ENCODE data around the gene SYNDIG1L. TPM values are rescaled to one million over a fixed set of nuclear protein-coding genes. Genes with fewer than 3 reads are reported as not detected.

Gene SYNDIG1L
- total and polyA plus RNA-seq, 2 donors (not counting 3 experiments of a cell fraction or from before 2014, with no cell fraction given): not detected

DNA sequence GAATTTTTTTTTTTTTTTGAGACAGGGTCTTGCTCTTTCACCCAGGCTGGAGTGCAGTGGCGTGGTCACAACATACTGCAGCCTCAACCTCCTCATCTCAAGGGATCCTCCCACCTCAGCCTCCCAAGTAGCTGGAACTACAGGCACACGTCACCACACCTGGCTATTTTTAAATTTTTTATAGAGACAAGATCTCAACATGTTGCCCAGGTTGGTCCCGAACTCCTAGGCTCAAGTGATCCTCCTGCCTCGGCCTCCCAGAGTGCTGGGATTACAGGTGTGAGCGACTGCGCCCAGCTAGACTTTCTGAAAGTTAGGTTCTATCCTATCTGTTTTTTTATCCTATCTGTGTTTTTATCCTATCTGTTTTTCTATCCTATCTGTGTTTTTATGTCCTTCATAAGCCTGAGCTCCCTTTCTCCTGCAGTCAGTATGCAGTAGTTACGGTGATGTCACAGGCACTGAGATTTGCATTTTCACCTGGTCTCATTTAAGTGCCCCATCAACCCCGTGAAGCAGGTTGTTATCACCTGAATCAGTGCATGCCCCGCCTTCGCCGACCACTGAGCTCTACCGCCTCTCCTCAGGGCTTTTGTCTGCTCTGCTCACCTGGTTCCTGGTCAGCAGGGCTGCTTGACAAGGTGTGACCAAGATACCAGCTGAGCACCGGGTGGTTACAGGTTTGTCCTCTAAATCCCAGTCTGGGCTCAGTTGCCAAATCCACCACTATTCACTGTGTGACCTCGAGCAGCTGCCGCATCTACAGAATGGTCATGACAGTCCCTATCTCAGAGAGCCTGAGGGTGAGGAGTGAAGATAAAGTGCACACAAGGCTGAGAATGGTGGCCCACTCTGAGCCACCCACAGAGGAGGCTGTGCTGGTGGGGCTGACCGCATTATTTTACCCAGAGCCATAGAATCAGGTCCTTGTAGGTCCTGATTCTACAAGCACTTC is 33.1 kb downstream of the SYNDIG1L start:
- CTCF ChIA-PET: interaction anchor here (0.7 kb wide), 1 partner anchor 11 kb away, joined by 3 read pairs; no protein-coding TSS in a partner anchor
- H4K20me1 ChIP-seq (replicated peaks; ENCODE audit: control insufficient read depth, extremely low read depth, insufficient read depth, low read length): no peaks in the 10 kb centered on the region
- DNase-seq (ENCODE audit: low read depth, low spot score) (no peak), FAIRE-seq (no peak)
- dilution Hi-C loops (cut with MboI; ENCODE audit: extremely low pct_ligation_motif_present, low sequenced_read_pairs) (no loop called here), intact Hi-C loops (cut with micrococcal nuclease) (no loop called here)
- POLR2A ChIA-PET: no interaction called here
- no TSS peak for BruUV-seq (replicated peaks)
- no peak overlapping the region for H3K4me2 ChIP-seq (ENCODE audit: insufficient read depth, low read length)
- no peaks in the 10 kb centered on the region for H3K36me3 ChIP-seq (ENCODE audit: control insufficient read depth in 2 of 2, extremely low read depth in 1 of 2, insufficient read depth in 2 of 2, low read length in 2 of 2)
- H3K9me1 ChIP-seq (replicated peaks; ENCODE audit: control insufficient read depth, extremely low read depth, insufficient read depth, low read length): no peaks in the 10 kb centered on the region
- H3K9me3 ChIP-seq (replicated peaks; ENCODE audit: control insufficient read depth, insufficient read depth, low read length): no peaks in the 10 kb centered on the region
- no peaks in the 10 kb centered on the region for H3K79me2 ChIP-seq (ENCODE audit: control insufficient read depth, insufficient read depth, low read length)
- no peaks in the 10 kb centered on the region for H3K4me1 ChIP-seq (ENCODE audit: control insufficient read depth, extremely low read depth, insufficient read depth, low read length)
- no peak overlapping the region for H3K4me3 ChIP-seq (replicated peaks in 1 of 3; ENCODE audit: insufficient read depth in 1 of 3, low read depth in 1 of 3, low read length in 3 of 3)
- no peak overlapping the region for H3K27ac ChIP-seq (ENCODE audit: insufficient read depth, low read depth, low read length)
- no peak overlapping the region for H3K9ac ChIP-seq (replicated peaks; ENCODE audit: extremely low read depth, insufficient read depth, low read length)
- TF ChIP-seq FOS (IDR thresholded peaks at IDR 0.05; ENCODE audit: borderline replicate concordance, insufficient read depth, low read length) (no peak), POLR2A (IDR thresholded peaks at IDR 0.05; ENCODE audit: low read depth, low read length) (no peak), GATA2 (IDR thresholded peaks at IDR 0.05; ENCODE audit: insufficient read depth, insufficient read length, low read depth, low read length) (no peak), JUN (IDR thresholded peaks at IDR 0.05; ENCODE audit: borderline replicate concordance, insufficient read depth, insufficient read length, low read depth) (no peak), EZH2 (IDR thresholded peaks at IDR 0.05; ENCODE audit: borderline replicate concordance, low read depth, low read length, severe bottlenecking) (no peak), POLR2AphosphoS5 (IDR thresholded peaks at IDR 0.05; ENCODE audit: insufficient read depth, low read depth, low read length) (no peak)
- H2AFZ ChIP-seq (ENCODE audit: low read depth, low read length): no peak overlapping the region
- H3K27me3 ChIP-seq (ENCODE audit: control insufficient read depth in 2 of 2, insufficient read depth in 2 of 2, low read length in 2 of 2): peaks cover 0 to 4% of the 10 kb centered on the region in 2 experiments

- Histone ChIP-seq H3K9me3 (replicated peaks; ENCODE audit: control insufficient read depth, insufficient read depth, low read length) (no peaks in the 10 kb centered on the region), H3K27me3 (ENCODE audit: control insufficient read depth in 2 of 2, insufficient read depth in 2 of 2, low read length in 2 of 2) (peaks cover under 1 to 10% of the 10 kb centered on the region in 2 experiments), H2AFZ (ENCODE audit: low read depth, low read length) (no peak overlapping the region), H3K4me3 (replicated peaks in 1 of 3; ENCODE audit: insufficient read depth in 1 of 3, low read depth in 1 of 3, low read length in 3 of 3) (no peak overlapping the region), H4K20me1 (replicated peaks; ENCODE audit: control insufficient read depth, extremely low read depth, insufficient read depth, low read length) (no peaks in the 10 kb centered on the region), H3K9ac (replicated peaks; ENCODE audit: extremely low read depth, insufficient read depth, low read length) (no peak overlapping the region), H3K9me1 (replicated peaks; ENCODE audit: control insufficient read depth, extremely low read depth, insufficient read depth, low read length) (no peaks in the 10 kb centered on the region), H3K36me3 (ENCODE audit: control insufficient read depth in 2 of 2, extremely low read depth in 1 of 2, insufficient read depth in 2 of 2, low read length in 2 of 2) (no peaks in the 10 kb centered on the region), H3K4me1 (ENCODE audit: control insufficient read depth, extremely low read depth, insufficient read depth, low read length) (no peaks in the 10 kb centered on the region), H3K4me2 (ENCODE audit: insufficient read depth, low read length) (no peak overlapping the region), H3K79me2 (ENCODE audit: control insufficient read depth, insufficient read depth, low read length) (no peaks in the 10 kb centered on the region), H3K27ac (ENCODE audit: insufficient read depth, low read depth, low read length) (no peak overlapping the region)
- dilution Hi-C loops (cut with MboI; ENCODE audit: extremely low pct_ligation_motif_present, low sequenced_read_pairs): no loop called here
- TF ChIP-seq JUN (IDR thresholded peaks at IDR 0.05; ENCODE audit: borderline replicate concordance, insufficient read depth, insufficient read length, low read depth): no peak
- no peak for TF ChIP-seq MYC (IDR thresholded peaks at IDR 0.05; ENCODE audit: low read depth, low read length)
- TF ChIP-seq GATA2 (IDR thresholded peaks at IDR 0.05; ENCODE audit: insufficient read depth, insufficient read length, low read depth, low read length): no peak
- no peak for TF ChIP-seq CTCF (IDR thresholded peaks at IDR 0.05; ENCODE audit: extremely low read depth in 1 of 2, insufficient read depth in 1 of 2, low read depth in 1 of 2, low read length in 2 of 2)
- TF ChIP-seq POLR2A (IDR thresholded peaks at IDR 0.05; ENCODE audit: low read depth, low read length): no peak
- TF ChIP-seq POLR2AphosphoS5 (IDR thresholded peaks at IDR 0.05; ENCODE audit: insufficient read depth, low read depth, low read length): no peak
- TF ChIP-seq, protein P1, sequence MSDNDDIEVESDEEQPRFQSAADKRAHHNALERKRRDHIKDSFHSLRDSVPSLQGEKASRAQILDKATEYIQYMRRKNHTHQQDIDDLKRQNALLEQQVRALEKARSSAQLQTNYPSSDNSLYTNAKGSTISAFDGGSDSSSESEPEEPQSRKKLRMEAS (IDR thresholded peaks at IDR 0.05; ENCODE audit: insufficient read depth, insufficient read length): no peak
- no peak for TF ChIP-seq EZH2 (IDR thresholded peaks at IDR 0.05; ENCODE audit: borderline replicate concordance, low read depth, low read length, severe bottlenecking)
- no peak for TF ChIP-seq FOS (IDR thresholded peaks at IDR 0.05; ENCODE audit: borderline replicate concordance, insufficient read depth, low read length)
- FAIRE-seq (no peak), DNase-seq (ENCODE audit: low read depth, low spot score) (no peak)
- ChIA-PET POLR2A (no interaction called here), CTCF (no interaction called here)
- no TSS peak for BruUV-seq (replicated peaks)
- intact Hi-C loops (cut with micrococcal nuclease): no loop called here
These were observed 34.5 kb downstream of the SYNDIG1L start for GRCh38 chr14:74391479-74391878.
